Measurements from ENCODE around the gene CAPN2. TPM values are rescaled to one million over a fixed set of nuclear protein-coding genes. Genes with fewer than 3 reads are reported as not detected.
A peak's percentile ranks its signal among the peaks of the same experiment; 100 is the strongest.

CAPN2 gene
- total RNA-seq, 4 donors from 2014 or later = 160 to 207 (median 177) TPM

GRCh38 chr1:223763881-223764280 is 51.5 kb downstream of the CAPN2 start:
- WGBS, 2 donors = 93 to 96% methylated on average over 5 of the region's 5 CpGs
- no peak for TF ChIP-seq EP300 (IDR thresholded peaks at IDR 0.05)
- no peak for TF ChIP-seq CTCF (IDR thresholded peaks at IDR 0.05)
- TF ChIP-seq POLR2A (IDR thresholded peaks at IDR 0.05) = no peak
- no peak overlapping the region for H3K4me3 ChIP-seq
- H3K9me3 ChIP-seq = no peaks in the 10 kb centered on the region
- H3K36me3 ChIP-seq = peaks cover 2 to 82% (median 6%) of the 10 kb centered on the region in 3 donors
- H3K27me3 ChIP-seq = no peaks in the 10 kb centered on the region
- peaks cover 0 to 17% (median 4%) of the 10 kb centered on the region in 4 donors for H3K4me1 ChIP-seq
- no peak overlapping the region for H3K27ac ChIP-seq
- DNase-seq (ENCODE audit: low spot score in 2 of 2) = no peak

GRCh38 chr1:223765036-223765718 is 52.8 kb downstream of the CAPN2 start:
- peak overlapping the region; percentile 48 to 78 (median 64) for H3K27ac ChIP-seq

GRCh38 chr1:223765719-223766340 is 53.5 kb downstream of the CAPN2 start:
- Histone ChIP-seq H3K9me3 (no peaks in the 10 kb centered on the region), H3K36me3 (peaks cover 2 to 82% (median 14%) of the 10 kb centered on the region in 3 donors), H3K4me3 (no peak overlapping the region), H3K27me3 (no peaks in the 10 kb centered on the region), H3K27ac (peak overlapping the region in 3 of 4 donors; percentile 53 to 78 (median 53)), H3K4me1 (peaks cover 0 to 28% (median 9%) of the 10 kb centered on the region in 4 donors)
- no peak for DNase-seq (ENCODE audit: low spot score in 2 of 2)
- TF ChIP-seq CTCF (IDR thresholded peaks at IDR 0.05) (no peak), POLR2A (IDR thresholded peaks at IDR 0.05) (no peak), EP300 (IDR thresholded peaks at IDR 0.05) (no peak)
- whole genome bisulfite sequencing, 2 donors = 77% methylated on average over 7 of the region's 7 CpGs

More at GRCh38 chr1:223765036-223765718, 52.8 kb downstream of the CAPN2 start:
- 28 to 31% methylated on average over 4 to 9 of the region's 9 CpGs for WGBS, 2 donors
- H3K4me3 ChIP-seq = no peak overlapping the region
- no peaks in the 10 kb centered on the region for H3K27me3 ChIP-seq
- TF ChIP-seq CTCF (IDR thresholded peaks at IDR 0.05) (no peak), POLR2A (IDR thresholded peaks at IDR 0.05) (no peak), EP300 (IDR thresholded peaks at IDR 0.05) (peak in 1 of 2 donors; percentile 40)
- H3K4me1 ChIP-seq = peaks cover 0 to 22% (median 4%) of the 10 kb centered on the region in 4 donors
- no peaks in the 10 kb centered on the region for H3K9me3 ChIP-seq
- DNase-seq (ENCODE audit: low spot score in 2 of 2) = peak; percentile 50 to 52
- peaks cover 2 to 82% (median 10%) of the 10 kb centered on the region in 3 donors for H3K36me3 ChIP-seq

GRCh38 chr1:223770621-223771315 is 58.4 kb downstream of the CAPN2 start:
- TF ChIP-seq CTCF (IDR thresholded peaks at IDR 0.05) (no peak), POLR2A (IDR thresholded peaks at IDR 0.05) (no peak), EP300 (IDR thresholded peaks at IDR 0.05) (no peak)
- H3K27ac ChIP-seq = peak overlapping the region in 3 of 4 donors; percentile 61 to 83 (median 82)
- 93 to 95% methylated on average over 9 of the region's 9 CpGs for WGBS, 2 donors
- no peaks in the 10 kb centered on the region for H3K27me3 ChIP-seq
- no peaks in the 10 kb centered on the region for H3K9me3 ChIP-seq
- peaks cover 4 to 77% (median 16%) of the 10 kb centered on the region in 3 donors for H3K36me3 ChIP-seq
- H3K4me1 ChIP-seq = peaks cover 0 to 54% (median 13%) of the 10 kb centered on the region in 4 donors
- no peak for DNase-seq (ENCODE audit: low spot score in 2 of 2)
- no peak overlapping the region for H3K4me3 ChIP-seq
